Measurements from ENCODE around the gene NFE2.

Gene NFE2

GRCh38 chr12:54298904-54299303 is 1.9 kb downstream of the NFE2 start:
- Histone ChIP-seq H3K4me3 (ENCODE audit: low read depth, low read length) (no peak overlapping the region), H2AK5ac (ENCODE audit: low read length) (no peak overlapping the region), H3K36me3 (ENCODE audit: control insufficient read depth in 1 of 2, insufficient read depth in 2 of 2, low read length in 2 of 2) (no peaks in the 10 kb centered on the region), H4K91ac (ENCODE audit: low read depth, low read length) (no peak overlapping the region), H3K27me3 (ENCODE audit: insufficient read depth, low read length) (no peaks in the 10 kb centered on the region), H3K9ac (ENCODE audit: low read length) (no peak overlapping the region), H2BK12ac (ENCODE audit: low read length) (no peak overlapping the region), H2AFZ (ENCODE audit: insufficient read depth, low read length, poor library complexity) (no peak overlapping the region), H3K4me1 (ENCODE audit: control insufficient read depth in 1 of 2, insufficient read depth in 2 of 2, low read length in 2 of 2) (peaks cover 13 to 14% of the 10 kb centered on the region in 2 experiments), H3K27ac (ENCODE audit: low read depth, low read length) (no peak overlapping the region), H3K4me2 (ENCODE audit: low read length) (no peak overlapping the region), H3K4ac (ENCODE audit: low read depth, low read length) (no peak overlapping the region), H3K9me3 (ENCODE audit: insufficient read depth, low read depth, low read length) (no peaks in the 10 kb centered on the region), H4K8ac (ENCODE audit: low read depth, low read length) (no peak overlapping the region), H3K79me1 (ENCODE audit: low read length) (peaks cover 2% of the 10 kb centered on the region), H3K23ac (ENCODE audit: low read length) (no peak overlapping the region), H3K18ac (ENCODE audit: low read length) (no peak overlapping the region), H4K12ac (ENCODE audit: low read depth, low read length) (no peak overlapping the region), H2BK120ac (ENCODE audit: insufficient read depth, low read length, poor library complexity) (no peak overlapping the region), H3K79me2 (ENCODE audit: control insufficient read depth, insufficient read depth, low read length, poor library complexity) (no peaks in the 10 kb centered on the region), H3K14ac (ENCODE audit: low read length) (no peak overlapping the region), H2BK5ac (ENCODE audit: low read depth, low read length, poor library complexity) (no peak overlapping the region)
- DNase-seq: no peak
- no CpG with 5 or more reads among the region's 5 CpGs for WGBS (ENCODE audit: extremely low coverage, insufficient coverage, insufficient read length)

- Histone ChIP-seq H3K18ac (ENCODE audit: low read length) (no peak overlapping the region), H3K4ac (ENCODE audit: low read depth, low read length) (no peak overlapping the region), H3K79me2 (ENCODE audit: control insufficient read depth, insufficient read depth, low read length, poor library complexity) (no peaks in the 10 kb centered on the region), H3K4me1 (ENCODE audit: control insufficient read depth in 1 of 2, insufficient read depth in 2 of 2, low read length in 2 of 2) (peaks cover 13% of the 10 kb centered on the region in 2 experiments), H3K27me3 (ENCODE audit: insufficient read depth, low read length) (no peaks in the 10 kb centered on the region), H3K79me1 (ENCODE audit: low read length) (peaks cover 2% of the 10 kb centered on the region), H3K4me2 (ENCODE audit: low read length) (no peak overlapping the region), H2AK5ac (ENCODE audit: low read length) (no peak overlapping the region), H4K8ac (ENCODE audit: low read depth, low read length) (no peak overlapping the region), H3K36me3 (ENCODE audit: control insufficient read depth in 1 of 2, insufficient read depth in 2 of 2, low read length in 2 of 2) (no peaks in the 10 kb centered on the region), H3K23ac (ENCODE audit: low read length) (no peak overlapping the region), H4K12ac (ENCODE audit: low read depth, low read length) (no peak overlapping the region), H3K27ac (ENCODE audit: low read depth, low read length) (no peak overlapping the region), H3K4me3 (ENCODE audit: low read depth, low read length) (no peak overlapping the region), H3K14ac (ENCODE audit: low read length) (no peak overlapping the region), H2BK120ac (ENCODE audit: insufficient read depth, low read length, poor library complexity) (no peak overlapping the region), H2BK5ac (ENCODE audit: low read depth, low read length, poor library complexity) (no peak overlapping the region), H3K9me3 (ENCODE audit: insufficient read depth, low read depth, low read length) (no peaks in the 10 kb centered on the region), H3K9ac (ENCODE audit: low read length) (no peak overlapping the region), H2BK12ac (ENCODE audit: low read length) (no peak overlapping the region), H4K91ac (ENCODE audit: low read depth, low read length) (no peak overlapping the region), H2AFZ (ENCODE audit: insufficient read depth, low read length, poor library complexity) (no peak overlapping the region)
- no CpG with 5 or more reads among the region's 5 CpGs for WGBS (ENCODE audit: extremely low coverage, insufficient coverage, insufficient read length)
- no peak for DNase-seq
Observed at GRCh38 chr12:54296393-54297099, 4.3 kb downstream of the NFE2 start.

- no CpG with 5 or more reads among the region's 9 CpGs for WGBS (ENCODE audit: extremely low coverage, insufficient coverage, insufficient read length)
- Histone ChIP-seq H3K27me3 (ENCODE audit: insufficient read depth, low read length) (no peaks in the 10 kb centered on the region), H3K4ac (ENCODE audit: low read depth, low read length) (no peak overlapping the region), H3K9ac (ENCODE audit: low read length) (no peak overlapping the region), H3K79me2 (ENCODE audit: control insufficient read depth, insufficient read depth, low read length, poor library complexity) (no peaks in the 10 kb centered on the region), H3K23ac (ENCODE audit: low read length) (no peak overlapping the region), H2AFZ (ENCODE audit: insufficient read depth, low read length, poor library complexity) (no peak overlapping the region), H2BK120ac (ENCODE audit: insufficient read depth, low read length, poor library complexity) (no peak overlapping the region), H3K4me3 (ENCODE audit: low read depth, low read length) (no peak overlapping the region), H2BK12ac (ENCODE audit: low read length) (no peak overlapping the region), H2AK5ac (ENCODE audit: low read length) (no peak overlapping the region), H3K36me3 (ENCODE audit: control insufficient read depth in 1 of 2, insufficient read depth in 2 of 2, low read length in 2 of 2) (no peaks in the 10 kb centered on the region), H4K12ac (ENCODE audit: low read depth, low read length) (no peak overlapping the region), H4K91ac (ENCODE audit: low read depth, low read length) (no peak overlapping the region), H3K4me2 (ENCODE audit: low read length) (no peak overlapping the region), H3K9me3 (ENCODE audit: insufficient read depth, low read depth, low read length) (no peaks in the 10 kb centered on the region), H3K27ac (ENCODE audit: low read depth, low read length) (no peak overlapping the region), H3K14ac (ENCODE audit: low read length) (no peak overlapping the region), H3K18ac (ENCODE audit: low read length) (no peak overlapping the region), H4K8ac (ENCODE audit: low read depth, low read length) (no peak overlapping the region), H3K79me1 (ENCODE audit: low read length) (no peaks in the 10 kb centered on the region), H3K4me1 (ENCODE audit: control insufficient read depth in 1 of 2, insufficient read depth in 2 of 2, low read length in 2 of 2) (peaks cover 2% of the 10 kb centered on the region in 2 experiments), H2BK5ac (ENCODE audit: low read depth, low read length, poor library complexity) (no peak overlapping the region)
- no peak for DNase-seq
Observed at GRCh38 chr12:54294953-54295566, 5.8 kb downstream of the NFE2 start.

- no peak overlapping the region for H2AFZ ChIP-seq (ENCODE audit: insufficient read depth, low read length, poor library complexity)
- no peak overlapping the region for H4K91ac ChIP-seq (ENCODE audit: low read depth, low read length)
- no peaks in the 10 kb centered on the region for H3K79me1 ChIP-seq (ENCODE audit: low read length)
- DNase-seq: peak in 1 of 2 donors; percentile 70
- H2BK12ac ChIP-seq (ENCODE audit: low read length): no peak overlapping the region
- H3K4me1 ChIP-seq (ENCODE audit: control insufficient read depth in 1 of 2, insufficient read depth in 2 of 2, low read length in 2 of 2): no peaks in the 10 kb centered on the region
- H2BK120ac ChIP-seq (ENCODE audit: insufficient read depth, low read length, poor library complexity): no peak overlapping the region
- H3K27ac ChIP-seq (ENCODE audit: low read depth, low read length): no peak overlapping the region
- WGBS (ENCODE audit: extremely low coverage, insufficient coverage, insufficient read length): no CpG with 5 or more reads among the region's 9 CpGs
- no peaks in the 10 kb centered on the region for H3K79me2 ChIP-seq (ENCODE audit: control insufficient read depth, insufficient read depth, low read length, poor library complexity)
- no peak overlapping the region for H3K18ac ChIP-seq (ENCODE audit: low read length)
- H3K27me3 ChIP-seq (ENCODE audit: insufficient read depth, low read length): no peaks in the 10 kb centered on the region
- no peak overlapping the region for H4K12ac ChIP-seq (ENCODE audit: low read depth, low read length)
- H2BK5ac ChIP-seq (ENCODE audit: low read depth, low read length, poor library complexity): no peak overlapping the region
- H3K36me3 ChIP-seq (ENCODE audit: control insufficient read depth in 1 of 2, insufficient read depth in 2 of 2, low read length in 2 of 2): no peaks in the 10 kb centered on the region
- no peak overlapping the region for H3K4me3 ChIP-seq (ENCODE audit: low read depth, low read length)
- H2AK5ac ChIP-seq (ENCODE audit: low read length): no peak overlapping the region
- H3K23ac ChIP-seq (ENCODE audit: low read length): no peak overlapping the region
- no peak overlapping the region for H3K4me2 ChIP-seq (ENCODE audit: low read length)
- H3K9me3 ChIP-seq (ENCODE audit: insufficient read depth, low read depth, low read length): no peaks in the 10 kb centered on the region
- H3K4ac ChIP-seq (ENCODE audit: low read depth, low read length): no peak overlapping the region
- no peak overlapping the region for H3K9ac ChIP-seq (ENCODE audit: low read length)
- no peak overlapping the region for H3K14ac ChIP-seq (ENCODE audit: low read length)
- no peak overlapping the region for H4K8ac ChIP-seq (ENCODE audit: low read depth, low read length)
Observed at GRCh38 chr12:54294152-54294952, 6.5 kb downstream of the NFE2 start.

Data from trophoblast cell (in vitro differentiated cells and primary cell).